Measurements from ENCODE around the gene NGEF. TPM values are rescaled to one million over a fixed set of nuclear protein-coding genes. Genes with fewer than 3 reads are reported as not detected.

Gene NGEF
- total RNA-seq, 3 donors from 2014 or later: 20.1 to 67.5 (median 38.0) TPM

DNA sequence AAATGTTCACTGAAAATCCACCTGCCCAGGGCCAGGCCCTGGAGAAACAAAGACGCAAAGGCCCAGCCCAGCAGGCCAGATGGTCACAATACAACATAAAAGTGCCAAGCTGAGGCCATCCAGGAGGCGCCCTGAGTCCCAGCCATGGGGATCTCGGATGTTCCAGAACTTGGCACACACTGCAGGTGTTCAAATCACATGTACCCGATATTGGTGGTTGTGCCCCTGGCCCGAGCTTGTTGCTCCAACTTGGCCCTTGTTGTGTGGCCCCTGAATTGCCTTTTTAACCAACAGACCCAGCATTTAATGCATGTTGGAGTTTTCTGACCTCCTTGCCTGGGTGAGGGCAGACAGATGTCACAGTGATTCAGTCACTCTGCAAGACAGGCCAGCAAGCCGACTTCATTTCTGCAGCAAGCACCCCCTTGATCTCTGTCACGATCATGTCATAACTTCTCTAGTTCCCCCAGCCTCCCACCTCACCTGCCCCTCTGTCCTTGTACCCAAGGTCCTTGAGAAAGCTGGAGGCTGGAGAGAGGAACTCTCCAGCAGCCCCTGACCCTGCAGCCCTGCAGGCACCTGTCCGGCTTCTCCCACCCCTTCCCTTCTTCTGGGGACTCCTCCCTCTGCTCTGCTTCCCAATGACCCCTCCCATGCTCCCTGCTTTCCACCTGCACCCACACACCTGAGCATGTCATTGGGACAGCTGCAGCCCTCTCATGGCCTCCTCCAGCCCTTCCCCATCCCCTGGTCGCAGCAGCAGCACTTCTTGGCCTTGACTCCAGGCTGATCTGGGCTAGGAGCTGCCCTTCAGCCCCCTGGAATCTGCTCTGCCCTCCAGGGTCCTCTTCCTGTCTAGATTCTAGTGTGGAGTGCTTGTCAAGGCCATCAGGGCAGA is 9.1 kb downstream of the NGEF start:
- H3K4me1 ChIP-seq (ENCODE audit: low read depth): no peaks in the 10 kb centered on the region
- ATAC-seq (no peak), DNase-seq (no peak)
- H3K36me3 ChIP-seq (ENCODE audit: low read depth): no peaks in the 10 kb centered on the region
- intact Hi-C loops (cut with DNase I, micrococcal nuclease): no loop called here
- no peak for TF ChIP-seq CTCF (IDR thresholded peaks at IDR 0.05)
- H3K9me3 ChIP-seq: no peaks in the 10 kb centered on the region
- H3K4me3 ChIP-seq: no peak overlapping the region

GRCh38 chr2:233002829-233003657 is 10.0 kb downstream of the NGEF start:
- H3K4me3 ChIP-seq: no peak overlapping the region
- no peaks in the 10 kb centered on the region for H3K9me3 ChIP-seq
- no peak for ATAC-seq
- TF ChIP-seq CTCF (IDR thresholded peaks at IDR 0.05): no peak
- H3K4me1 ChIP-seq (ENCODE audit: low read depth): no peaks in the 10 kb centered on the region
- DNase-seq: no peak
- H3K36me3 ChIP-seq (ENCODE audit: low read depth): no peaks in the 10 kb centered on the region
- intact Hi-C loops (cut with DNase I, micrococcal nuclease): no loop called here

- no peak for TF ChIP-seq CTCF (IDR thresholded peaks at IDR 0.05)
- no peaks in the 10 kb centered on the region for H3K9me3 ChIP-seq
- H3K4me3 ChIP-seq: no peak overlapping the region
- intact Hi-C loops (cut with DNase I, micrococcal nuclease): no loop called here
- H3K36me3 ChIP-seq (ENCODE audit: low read depth): no peaks in the 10 kb centered on the region
- DNase-seq: peak in 1 of 3 donors; percentile 16
- H3K4me1 ChIP-seq (ENCODE audit: low read depth): no peaks in the 10 kb centered on the region
- ATAC-seq: no peak
Measured at GRCh38 chr2:233000886-233001750, 11.9 kb downstream of the NGEF start.

GRCh38 chr2:232999354-232999753 is 13.7 kb downstream of the NGEF start:
- Histone ChIP-seq H3K4me3 (no peak overlapping the region), H3K4me1 (ENCODE audit: low read depth) (no peaks in the 10 kb centered on the region), H3K36me3 (ENCODE audit: low read depth) (no peaks in the 10 kb centered on the region), H3K9me3 (no peaks in the 10 kb centered on the region)
- DNase-seq (no peak), ATAC-seq (peak; percentile 54)
- intact Hi-C loops (cut with DNase I, micrococcal nuclease): no loop called here
- no peak for TF ChIP-seq CTCF (IDR thresholded peaks at IDR 0.05)

DNA sequence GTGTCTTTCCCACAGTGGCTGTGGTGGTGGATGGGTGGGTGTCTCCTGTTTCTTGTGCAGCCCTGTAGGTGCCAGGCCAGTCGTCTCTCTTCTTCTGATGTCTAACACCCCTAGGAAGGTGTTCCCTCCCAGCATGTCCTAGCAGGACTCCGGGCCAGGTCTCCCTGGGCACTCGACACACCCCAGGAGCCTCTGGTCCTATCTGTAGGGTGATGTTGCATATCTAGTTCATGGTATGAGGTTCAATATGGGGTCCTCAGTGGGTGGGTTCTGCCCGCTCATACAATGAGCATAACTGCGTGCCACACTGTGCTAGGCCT is 14.4 kb downstream of the NGEF start:
- ATAC-seq (no peak), DNase-seq (no peak)
- no peaks in the 10 kb centered on the region for H3K9me3 ChIP-seq
- H3K36me3 ChIP-seq (ENCODE audit: low read depth): no peaks in the 10 kb centered on the region
- TF ChIP-seq CTCF (IDR thresholded peaks at IDR 0.05): no peak
- intact Hi-C loops (cut with DNase I, micrococcal nuclease): no loop called here
- no peaks in the 10 kb centered on the region for H3K4me1 ChIP-seq (ENCODE audit: low read depth)
- no peak overlapping the region for H3K4me3 ChIP-seq

Measured in mucosa of descending colon (tissue), 3 donors.